Neutrophil (primary cell): Measurements from ENCODE around the gene CMSS1.

Experiments used
- H3K27ac ChIP-seq: fragments of 200-600 bp; sonication (generic); 2 replicates; pipeline ENCODE4 v1.5.1; 2016; ENCODE audit warnings: mild to moderate bottlenecking, moderate library complexity
- H3K27me3 ChIP-seq: fragments of 200-600 bp; sonication (generic); 2 replicates; pipeline ENCODE4 v1.6.0; 2016; ENCODE audit warnings: mild to moderate bottlenecking
- H3K36me3 ChIP-seq: fragments of 200-600 bp; sonication (generic); 2 replicates; pipeline ENCODE4 v1.5.1; 2017
- H3K4me1 ChIP-seq, 2 experiments: fragments of 200-600 bp in 1 of 2; sonication (generic) in 1 of 2; 1 replicate in 1 of 2; 2 replicates in 1 of 2; pipeline versions ENCODE4 v1.5.1 to v1.6.1; 2013 to 2016; ENCODE audit warnings: low read depth in 1 of 2, low read length in 1 of 2, mild to moderate bottlenecking in 1 of 2, moderate library complexity in 1 of 2; ENCODE audit not compliant: control insufficient read depth in 1 of 2, insufficient read depth in 1 of 2
- H3K4me3 ChIP-seq, 2 experiments: fragments of 200-600 bp in 1 of 2; sonication (generic) in 1 of 2; 1 replicate in 1 of 2; 2 replicates in 1 of 2; pipeline ENCODE4 v1.5.1; 2013 to 2016; ENCODE audit warnings: low read depth in 1 of 2, low read length in 1 of 2, mild to moderate bottlenecking in 1 of 2, moderate library complexity in 1 of 2
- H3K9me3 ChIP-seq: fragments of 200-600 bp; sonication (generic); 2 replicates; pipeline ENCODE4 v1.5.1; 2016
- CTCF ChIP-seq: fragments of 200-600 bp; sonication (generic); IDR thresholded peaks from 2 replicates; pipeline ENCODE4 v1.5.1; 2016; ENCODE audit warnings: antibody characterized with exemption

CMSS1 gene

GRCh38 chr3:100104817-100105413 is 287.3 kb downstream of the CMSS1 start:
- no peaks in the 10 kb centered on the region for H3K36me3 ChIP-seq
- peaks cover 43 to 46% of the 10 kb centered on the region in 2 experiments for H3K4me1 ChIP-seq
- H3K27me3 ChIP-seq: no peaks in the 10 kb centered on the region
- peak overlapping the region; percentile 71 for H3K27ac ChIP-seq
- no peaks in the 10 kb centered on the region for H3K9me3 ChIP-seq
- H3K4me3 ChIP-seq: no peak overlapping the region
- no peak for TF ChIP-seq CTCF

DNA sequence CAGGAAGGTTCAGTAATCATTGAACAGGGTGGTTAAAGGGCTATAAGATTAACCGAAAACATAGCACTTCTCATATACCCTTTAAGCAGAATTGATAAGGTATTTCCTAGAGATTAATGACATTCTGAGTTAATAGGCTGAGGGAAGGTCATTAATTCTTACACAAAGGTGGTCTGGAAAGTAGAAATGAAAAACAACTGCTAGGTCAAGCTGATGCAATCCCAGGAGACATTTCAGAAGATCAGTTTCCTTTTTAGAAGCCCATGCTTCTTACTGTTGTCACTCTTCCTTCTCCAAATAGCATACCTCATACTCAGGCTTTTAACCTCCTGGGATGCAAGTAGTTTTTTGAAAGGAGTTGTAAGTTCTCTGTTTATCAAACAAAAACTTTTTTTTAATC is 287.8 kb downstream of the CMSS1 start:
- peak overlapping the region; percentile 71 for H3K27ac ChIP-seq
- TF ChIP-seq CTCF: no peak

GRCh38 chr3:100106094-100106493 is 288.4 kb downstream of the CMSS1 start:
- TF ChIP-seq CTCF: no peak
- Histone ChIP-seq H3K27ac (peak overlapping the region; percentile 71), H3K27me3 (no peaks in the 10 kb centered on the region)

More for the DNA sequence above, 287.8 kb downstream of the CMSS1 start:
- Histone ChIP-seq H3K9me3 (no peaks in the 10 kb centered on the region), H3K27me3 (no peaks in the 10 kb centered on the region), H3K36me3 (no peaks in the 10 kb centered on the region), H3K4me3 (no peak overlapping the region), H3K4me1 (peaks cover 43 to 46% of the 10 kb centered on the region in 2 experiments)

GRCh38 chr3:100106531-100107141 is 289.0 kb downstream of the CMSS1 start:
- H3K4me1 ChIP-seq: peaks cover 43 to 46% of the 10 kb centered on the region in 2 experiments
- H3K36me3 ChIP-seq: no peaks in the 10 kb centered on the region
- no peaks in the 10 kb centered on the region for H3K27me3 ChIP-seq
- peak overlapping the region; percentile 71 for H3K27ac ChIP-seq
- no peaks in the 10 kb centered on the region for H3K9me3 ChIP-seq
- no peak overlapping the region for H3K4me3 ChIP-seq
- no peak for TF ChIP-seq CTCF

More at GRCh38 chr3:100106094-100106493, 288.4 kb downstream of the CMSS1 start:
- no peak overlapping the region for H3K4me3 ChIP-seq
- H3K9me3 ChIP-seq: no peaks in the 10 kb centered on the region
- H3K4me1 ChIP-seq: peaks cover 43 to 46% of the 10 kb centered on the region in 2 experiments
- H3K36me3 ChIP-seq: no peaks in the 10 kb centered on the region

- H3K9me3 ChIP-seq: no peaks in the 10 kb centered on the region
- no peak overlapping the region for H3K4me3 ChIP-seq
- peaks cover 43 to 46% of the 10 kb centered on the region in 2 experiments for H3K4me1 ChIP-seq
- H3K27ac ChIP-seq: peak overlapping the region; percentile 71
- no peaks in the 10 kb centered on the region for H3K27me3 ChIP-seq
- no peak for TF ChIP-seq CTCF
- no peaks in the 10 kb centered on the region for H3K36me3 ChIP-seq
Observed at GRCh38 chr3:100107221-100107814, 289.7 kb downstream of the CMSS1 start.
